Thyroid gland (tissue), 4 donors: ENCODE results near the gene SAMD11. TPM values are rescaled to one million over a fixed set of nuclear protein-coding genes. Genes with fewer than 3 reads are reported as not detected.

Experiments used
- DNase-seq, 2 donors: peaks; one replicate each; pipeline ENCODE4 v3.0.0-alpha.2; 2019
- H3K27ac ChIP-seq, 3 donors: fragments of 200-600 bp; sonication (generic); 1 replicate in 2 of 3; 2 replicates in 1 of 3; pipeline ENCODE4 v1.5.1; 2016 to 2019; ENCODE audit warnings: mild to moderate bottlenecking in 1 of 3, moderate library complexity in 1 of 3
- H3K27me3 ChIP-seq: fragments of 200-600 bp; sonication (generic); one replicate; pipeline ENCODE4 v1.5.1; 2019
- H3K36me3 ChIP-seq, 2 donors: fragments of 200-600 bp; sonication (generic); one replicate each; pipeline ENCODE4 v1.5.1; 2016 to 2019
- H3K4me1 ChIP-seq, 2 donors: fragments of 200-600 bp; sonication (generic); one replicate each; pipeline ENCODE4 v1.5.1; 2017 to 2019
- H3K4me3 ChIP-seq, 3 donors: fragments of 200-600 bp; sonication (generic); replicated peaks in 1 of 3; 1 replicate in 2 of 3; 2 replicates in 1 of 3; pipeline ENCODE4 v1.5.1; 2016; ENCODE audit warnings: mild to moderate bottlenecking in 1 of 3
- H3K9me3 ChIP-seq: fragments of 200-600 bp; sonication (generic); one replicate; pipeline ENCODE4 v1.5.1; 2017
- POLR2A ChIP-seq, 2 donors: fragments of 450-650 bp; IDR thresholded peaks; one replicate each; pipeline ENCODE4 v1.6.1; 2017; ENCODE audit warnings: antibody characterized with exemption in 2 of 2, mild to moderate bottlenecking in 2 of 2, moderate library complexity in 1 of 2
- WGBS, 2 donors: methylation state at CpG; one replicate each; pipeline ENCODE4 v1.1.5; 2017; 5-methylcytosine and 5-hydroxymethylcytosine counted together
- intact Hi-C: fragments of 100-400 bp; cut with DNase I; formaldehyde crosslinking; loops from one replicate; pipeline ENCODE4 v1.15.1; 2023
- total RNA-seq, 4 donors: library from RNA; depleted of rRNA; stranded (reverse); fragments of >200 nt; gene quantifications; one replicate each; pipeline ENCODE4 v1.2.3, GENCODE V29; 2016
- TF ChIP-seq, protein P1 (sequence below), 6 experiments: fragments of 200-600 bp in 3 of 6; fragments of 450-650 bp in 3 of 6; sonication (generic) in 3 of 6; IDR thresholded peaks; one replicate each; pipeline ENCODE4 v1.5.1; 2016 to 2019; ENCODE audit warnings: antibody characterized with exemption in 6 of 6, mild to moderate bottlenecking in 2 of 6, inconsistent platforms in 1 of 6, moderate library complexity in 1 of 6

Gene SAMD11
- total RNA-seq, 4 donors from 2014 or later = 4.1 to 11.2 (median 6.3) TPM

DNA sequence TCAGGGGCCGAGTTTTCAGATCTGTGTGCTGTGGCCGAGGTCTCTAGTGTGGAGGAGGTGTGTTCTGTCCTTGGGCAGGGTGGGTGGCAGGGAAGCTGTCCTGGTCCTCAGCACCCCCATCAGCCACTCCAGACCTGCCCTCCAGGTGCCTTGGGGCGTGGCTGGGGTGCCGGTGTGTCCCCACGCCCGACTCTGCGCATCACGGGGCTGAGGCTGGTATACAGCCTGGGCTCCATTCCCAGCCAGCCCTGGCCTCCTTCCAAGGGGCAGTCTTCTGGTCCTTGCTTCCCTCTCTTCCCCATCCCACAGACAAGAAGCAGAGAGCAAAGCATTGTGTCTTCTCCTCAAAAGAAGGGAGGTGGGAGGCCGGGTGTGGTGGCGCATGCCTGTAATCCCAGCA, 4.0 kb downstream of the SAMD11 start:
- TF ChIP-seq, protein P1, sequence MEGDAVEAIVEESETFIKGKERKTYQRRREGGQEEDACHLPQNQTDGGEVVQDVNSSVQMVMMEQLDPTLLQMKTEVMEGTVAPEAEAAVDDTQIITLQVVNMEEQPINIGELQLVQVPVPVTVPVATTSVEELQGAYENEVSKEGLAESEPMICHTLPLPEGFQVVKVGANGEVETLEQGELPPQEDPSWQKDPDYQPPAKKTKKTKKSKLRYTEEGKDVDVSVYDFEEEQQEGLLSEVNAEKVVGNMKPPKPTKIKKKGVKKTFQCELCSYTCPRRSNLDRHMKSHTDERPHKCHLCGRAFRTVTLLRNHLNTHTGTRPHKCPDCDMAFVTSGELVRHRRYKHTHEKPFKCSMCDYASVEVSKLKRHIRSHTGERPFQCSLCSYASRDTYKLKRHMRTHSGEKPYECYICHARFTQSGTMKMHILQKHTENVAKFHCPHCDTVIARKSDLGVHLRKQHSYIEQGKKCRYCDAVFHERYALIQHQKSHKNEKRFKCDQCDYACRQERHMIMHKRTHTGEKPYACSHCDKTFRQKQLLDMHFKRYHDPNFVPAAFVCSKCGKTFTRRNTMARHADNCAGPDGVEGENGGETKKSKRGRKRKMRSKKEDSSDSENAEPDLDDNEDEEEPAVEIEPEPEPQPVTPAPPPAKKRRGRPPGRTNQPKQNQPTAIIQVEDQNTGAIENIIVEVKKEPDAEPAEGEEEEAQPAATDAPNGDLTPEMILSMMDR (IDR thresholded peaks at IDR 0.05) = no peak
- TF ChIP-seq POLR2A (IDR thresholded peaks at IDR 0.05) = no peak
- no peaks in the 10 kb centered on the region for H3K36me3 ChIP-seq
- intact Hi-C loops = no loop called here
- H3K4me3 ChIP-seq = no peak overlapping the region
- H3K27ac ChIP-seq = no peak overlapping the region
- WGBS, 2 donors = 28 to 34% methylated on average over 5 to 9 of the region's 10 CpGs
- DNase-seq = no peak
- peaks cover 6% of the 10 kb centered on the region for H3K27me3 ChIP-seq
- peaks cover 12 to 26% of the 10 kb centered on the region in 2 donors for H3K4me1 ChIP-seq
- H3K9me3 ChIP-seq = no peaks in the 10 kb centered on the region

GRCh38 chr1:928825-929661, 5.3 kb downstream of the SAMD11 start:
- Histone ChIP-seq H3K9me3 (no peaks in the 10 kb centered on the region), H3K4me1 (peaks cover 11 to 27% of the 10 kb centered on the region in 2 donors), H3K27ac (no peak overlapping the region), H3K36me3 (no peaks in the 10 kb centered on the region), H3K27me3 (peaks cover 6% of the 10 kb centered on the region), H3K4me3 (no peak overlapping the region)
- no peak for DNase-seq
- 74 to 75% methylated on average over 38 of the region's 40 CpGs for WGBS, 2 donors
- no peak for TF ChIP-seq POLR2A (IDR thresholded peaks at IDR 0.05)
- TF ChIP-seq, protein P1 (IDR thresholded peaks at IDR 0.05) = no peak
- intact Hi-C loops = no loop called here

- Histone ChIP-seq H3K36me3 (no peaks in the 10 kb centered on the region), H3K4me3 (no peak overlapping the region), H3K27ac (no peak overlapping the region), H3K27me3 (peaks cover 6% of the 10 kb centered on the region), H3K9me3 (no peaks in the 10 kb centered on the region), H3K4me1 (peaks cover 11 to 29% of the 10 kb centered on the region in 2 donors)
- intact Hi-C loops = no loop called here
- no peak for TF ChIP-seq POLR2A (IDR thresholded peaks at IDR 0.05)
- TF ChIP-seq, protein P1 (IDR thresholded peaks at IDR 0.05) = no peak
- 85 to 86% methylated on average over 23 to 27 of the region's 40 CpGs for WGBS, 2 donors
- DNase-seq = no peak
These were observed 6.2 kb downstream of the SAMD11 start for GRCh38 chr1:929712-930632.

DNA sequence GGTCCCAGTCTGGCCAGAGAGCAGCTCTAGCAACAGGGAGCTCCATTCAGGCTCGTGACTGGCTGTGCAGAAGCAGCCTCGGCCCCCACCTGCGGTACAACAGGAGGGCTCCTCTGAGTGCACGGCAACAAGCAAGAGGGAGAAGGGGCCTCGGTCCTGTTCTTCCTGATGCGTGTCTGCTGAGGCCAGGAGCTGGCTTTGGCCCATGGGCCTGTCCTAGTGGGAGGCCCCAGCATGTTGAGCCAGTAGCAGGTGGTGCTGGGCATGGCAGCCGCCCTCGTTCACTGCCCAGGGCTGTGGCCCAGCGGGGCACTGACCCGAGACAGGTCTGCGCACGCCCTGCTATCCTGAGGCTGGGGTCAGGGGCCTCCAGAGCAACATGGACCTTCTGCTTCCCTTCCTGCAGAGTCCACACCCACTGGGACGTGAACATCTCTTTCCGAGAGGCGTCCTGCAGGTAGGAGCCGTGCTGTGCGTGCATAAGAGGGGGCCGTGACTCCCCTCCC, 7.0 kb downstream of the SAMD11 start:
- DNase-seq = no peak
- intact Hi-C loops = no loop called here
- Histone ChIP-seq H3K27me3 (peaks cover 2% of the 10 kb centered on the region), H3K27ac (no peak overlapping the region), H3K4me3 (no peak overlapping the region), H3K9me3 (no peaks in the 10 kb centered on the region), H3K36me3 (no peaks in the 10 kb centered on the region), H3K4me1 (peaks cover 11 to 33% of the 10 kb centered on the region in 2 donors)
- TF ChIP-seq POLR2A (IDR thresholded peaks at IDR 0.05) = no peak
- TF ChIP-seq, protein P1 (IDR thresholded peaks at IDR 0.05) = no peak
- 86% methylated on average over 8 of the region's 18 CpGs; no CpG with 5 or more reads in 1 of the 2 donors for WGBS, 2 donors
